HG02763 (cell line): ENCODE results near the gene HGF.

Source experiments
- ATAC-seq: cut with Tn5 transposase; IDR thresholded peaks from one replicate; pipeline ENCODE4 v1.9.1; 2021; ENCODE audit warnings: mild to moderate bottlenecking, moderate library complexity; ENCODE audit not compliant: unreplicated experiment

The HGF gene

DNA sequence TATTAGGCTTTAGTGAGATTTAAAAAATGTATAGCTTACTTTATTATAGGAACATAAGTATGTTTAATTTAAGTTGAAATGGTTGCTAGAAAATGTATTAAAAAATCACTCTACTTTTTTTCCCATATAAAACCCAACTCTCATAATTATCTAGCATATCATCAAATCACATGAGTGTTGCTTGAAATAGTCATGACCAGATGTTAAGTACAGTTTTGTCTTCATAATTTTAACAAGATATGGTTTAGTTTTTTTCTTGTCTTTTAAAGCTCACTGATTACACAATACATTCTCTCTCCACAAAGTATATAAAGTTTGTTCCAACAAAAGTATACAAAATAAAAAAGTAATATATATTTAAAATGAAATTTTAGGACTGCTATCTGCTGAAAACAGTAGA is 82.8 kb downstream of the HGF start:
- no peak for ATAC-seq

DNA sequence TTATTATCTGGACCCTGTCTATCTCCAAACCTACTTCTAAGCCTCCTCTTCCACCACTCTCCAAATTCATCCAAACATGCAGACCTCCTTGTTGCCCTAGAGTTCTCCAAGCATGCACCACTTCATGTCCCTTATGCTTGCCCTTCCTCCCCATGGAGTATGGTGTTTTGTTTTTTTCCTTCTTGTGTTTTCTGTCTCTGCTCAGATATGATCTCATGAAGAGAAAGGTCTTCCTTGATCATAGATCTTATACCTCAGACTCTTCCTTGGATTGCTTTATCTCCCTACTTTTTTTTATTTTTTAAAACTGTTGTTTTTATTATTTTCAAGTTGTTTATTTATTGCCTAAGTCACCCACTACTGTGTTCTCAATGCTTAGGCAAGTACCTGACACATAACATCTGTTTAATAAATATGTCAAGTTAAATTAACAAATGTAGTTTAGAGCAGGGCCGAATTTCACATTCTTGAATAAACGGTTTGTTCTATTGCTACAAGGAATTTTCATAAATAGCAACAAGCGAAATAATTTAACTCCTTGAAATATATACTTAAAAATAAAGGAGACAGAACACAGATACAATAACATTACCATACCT is 84.5 kb downstream of the HGF start:
- ATAC-seq, result no peak

DNA sequence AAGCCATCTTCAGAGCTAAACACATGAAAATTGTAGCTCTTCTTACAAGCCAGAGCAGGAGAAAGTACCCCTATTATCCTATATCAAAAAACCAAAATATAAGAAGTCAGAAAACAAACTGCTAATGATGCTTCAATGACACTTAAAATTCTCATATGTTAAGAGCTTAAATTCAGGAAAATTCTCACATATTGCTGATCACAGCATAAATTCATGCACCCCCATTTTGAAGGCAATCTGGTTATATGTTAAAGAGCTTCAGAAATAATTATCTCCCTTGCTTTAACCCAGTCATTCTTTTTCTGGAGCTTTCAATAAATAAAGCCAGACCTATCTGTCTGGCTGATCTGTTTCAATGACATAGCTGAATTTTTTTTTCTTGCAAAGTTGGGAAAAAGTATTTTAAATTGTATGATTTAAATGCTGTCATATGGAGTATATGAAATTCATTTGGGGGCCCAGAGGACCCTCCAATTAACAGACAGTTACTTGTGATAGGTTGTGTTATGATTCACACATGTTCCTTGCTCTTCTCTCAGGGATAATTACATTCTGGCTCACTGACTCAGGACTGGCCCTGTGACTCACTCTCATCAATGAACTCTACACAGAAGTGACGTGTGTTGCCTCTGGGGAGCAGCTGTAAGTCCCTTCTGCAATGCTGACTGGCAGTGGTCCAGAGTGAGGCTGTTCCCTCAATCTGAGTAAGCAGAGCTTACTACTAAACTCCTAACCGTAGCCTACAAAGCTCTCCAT is 85.2 kb downstream of the HGF start:
- peak; percentile 70 for ATAC-seq

DNA sequence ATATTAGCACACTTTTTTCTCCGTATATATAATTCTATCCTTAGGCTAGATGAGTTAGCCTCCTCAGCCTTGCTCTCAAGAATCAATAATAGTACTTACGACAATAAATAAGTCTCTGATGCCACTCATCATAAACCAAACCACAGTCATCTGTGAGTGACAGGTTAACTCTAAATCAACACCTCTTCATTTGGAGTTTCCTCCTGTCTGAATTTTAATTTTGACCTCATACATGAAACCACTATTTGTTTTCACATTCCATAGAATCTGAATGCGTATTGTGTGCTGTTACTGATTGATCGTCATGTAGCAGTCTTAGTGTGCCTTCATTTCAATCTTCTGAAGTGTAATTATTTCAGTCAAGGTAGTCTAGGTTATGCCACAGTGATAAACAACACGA is 85.8 kb downstream of the HGF start:
- no peak for ATAC-seq

DNA sequence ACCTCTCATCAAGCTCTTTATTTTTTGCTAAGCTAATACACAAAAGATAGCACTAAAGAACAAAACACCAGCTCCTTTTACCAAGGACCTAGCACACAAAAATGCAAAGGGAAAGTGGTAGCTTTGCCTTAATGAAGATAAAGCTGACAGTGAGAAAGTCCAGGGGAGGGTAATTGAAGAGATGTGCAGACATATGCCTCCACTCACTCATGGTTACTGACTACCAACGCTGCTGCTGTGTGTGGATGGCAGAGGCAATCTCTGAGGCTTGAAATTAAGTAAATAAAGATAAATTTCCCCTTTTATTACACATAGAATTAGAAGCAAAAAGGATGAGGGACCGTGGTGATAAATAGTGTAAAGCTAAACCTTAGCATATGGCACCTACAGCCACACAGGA is 87.0 kb downstream of the HGF start:
- no peak for ATAC-seq

DNA sequence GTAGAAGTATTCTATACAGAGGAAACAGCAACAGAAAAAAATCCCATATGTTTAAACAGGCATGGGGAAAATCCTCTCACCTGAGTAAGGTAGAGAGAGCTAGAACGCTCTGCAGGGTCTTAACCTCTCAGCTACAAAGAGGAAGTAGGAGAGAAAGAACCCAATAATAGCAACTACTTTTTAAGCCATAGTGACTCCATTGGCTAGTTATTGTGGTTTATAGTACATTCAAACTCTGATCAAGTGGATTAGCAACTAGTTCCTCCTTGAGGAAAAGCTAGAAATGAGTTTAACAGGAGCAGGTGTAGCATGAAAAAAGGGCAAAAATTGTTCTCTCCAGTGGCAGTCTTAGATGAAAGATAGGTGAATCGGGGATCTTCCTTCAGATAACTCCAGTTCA is 89.7 kb downstream of the HGF start:
- ATAC-seq, result no peak

DNA sequence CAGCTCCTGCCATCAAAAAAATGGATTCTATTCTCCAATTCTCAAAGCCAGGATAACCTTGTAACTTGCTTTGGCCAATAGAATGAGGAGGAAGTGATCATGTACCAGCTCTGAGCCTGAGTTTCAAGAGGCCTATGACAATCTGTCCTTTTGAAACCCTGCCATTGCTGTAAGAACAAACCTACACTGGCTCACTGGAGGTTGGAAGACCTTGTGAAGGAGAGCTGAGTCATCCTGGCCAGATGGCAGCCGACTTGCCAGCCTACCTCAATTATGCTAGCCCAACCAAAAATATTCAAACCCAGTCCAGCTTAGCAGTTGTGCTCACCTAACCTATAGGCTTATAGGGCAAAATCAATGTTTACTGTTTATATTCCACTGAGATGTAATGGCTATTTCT is 93.0 kb downstream of the HGF start:
- no peak for ATAC-seq

DNA sequence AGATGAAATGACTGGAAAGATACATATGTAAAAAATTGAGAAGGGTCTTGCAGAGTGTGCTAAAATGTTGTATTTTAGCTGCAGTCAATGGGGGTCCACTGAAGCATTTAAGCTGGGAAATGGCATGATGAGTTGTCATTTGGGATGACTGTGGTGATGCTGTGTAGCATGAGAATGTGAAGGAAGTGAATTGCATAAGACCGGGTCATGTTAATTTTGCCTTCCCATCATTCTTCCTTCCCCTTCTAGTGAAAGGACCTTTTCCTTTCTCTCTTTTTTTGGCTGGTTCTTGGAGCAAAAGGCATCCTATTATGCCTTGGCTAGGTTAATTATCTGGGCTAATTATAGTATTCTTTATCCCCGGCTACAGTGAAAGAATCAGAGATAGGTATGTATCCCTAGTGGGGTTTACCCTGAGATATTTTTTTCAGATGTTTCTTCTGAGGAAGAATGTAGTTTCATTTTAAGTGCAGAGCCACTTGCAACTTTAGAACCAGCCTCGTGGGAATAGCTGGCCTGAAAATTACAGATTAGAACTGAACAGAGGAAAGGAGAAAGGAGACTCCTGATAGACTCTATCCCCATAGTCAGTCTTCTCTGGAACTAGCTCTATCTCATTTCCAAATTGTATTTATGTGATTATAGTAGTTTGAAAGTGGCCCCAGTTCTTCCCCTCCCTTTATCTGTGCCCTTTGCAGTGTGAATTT is 93.6 kb downstream of the HGF start:
- no peak for ATAC-seq

DNA sequence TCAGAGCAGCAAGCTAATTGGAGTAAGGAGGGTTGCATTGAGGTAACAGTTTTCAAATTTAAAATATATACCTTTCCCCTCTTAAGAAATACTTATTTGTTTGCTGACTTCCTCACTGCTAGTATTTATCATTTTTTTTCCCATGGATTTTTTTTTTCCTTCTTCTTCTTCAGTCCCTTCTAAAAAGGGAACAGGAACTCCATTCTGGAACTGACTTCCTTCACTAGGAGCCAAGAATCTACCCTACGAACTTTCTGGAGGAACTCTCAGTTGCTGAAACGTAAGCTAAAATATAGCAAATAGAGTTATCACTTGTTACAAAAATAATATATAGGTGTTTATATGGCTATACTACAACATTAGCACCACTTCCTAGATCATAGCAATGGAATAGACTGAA is 95.4 kb downstream of the HGF start:
- no peak for ATAC-seq

DNA sequence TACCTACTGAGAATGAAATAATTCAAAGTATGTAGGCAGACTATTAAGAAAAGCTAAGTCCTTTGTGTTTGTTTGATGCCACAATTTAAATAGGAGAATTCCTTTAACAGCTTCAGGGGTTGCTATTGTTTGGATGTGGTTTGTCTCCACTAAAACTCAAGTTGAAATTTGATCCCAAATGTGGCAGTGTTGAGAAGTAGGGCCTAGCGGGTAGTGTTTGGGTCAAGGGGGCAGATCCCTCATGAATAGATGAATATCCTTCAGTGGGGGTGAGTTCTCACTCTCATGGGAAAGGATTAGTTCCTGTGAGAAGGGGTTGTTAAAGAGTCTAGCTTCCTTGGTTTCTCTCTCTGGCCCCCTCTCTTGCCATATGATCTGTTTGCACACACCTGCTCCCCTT is 97.0 kb downstream of the HGF start:
- ATAC-seq, result no peak

DNA sequence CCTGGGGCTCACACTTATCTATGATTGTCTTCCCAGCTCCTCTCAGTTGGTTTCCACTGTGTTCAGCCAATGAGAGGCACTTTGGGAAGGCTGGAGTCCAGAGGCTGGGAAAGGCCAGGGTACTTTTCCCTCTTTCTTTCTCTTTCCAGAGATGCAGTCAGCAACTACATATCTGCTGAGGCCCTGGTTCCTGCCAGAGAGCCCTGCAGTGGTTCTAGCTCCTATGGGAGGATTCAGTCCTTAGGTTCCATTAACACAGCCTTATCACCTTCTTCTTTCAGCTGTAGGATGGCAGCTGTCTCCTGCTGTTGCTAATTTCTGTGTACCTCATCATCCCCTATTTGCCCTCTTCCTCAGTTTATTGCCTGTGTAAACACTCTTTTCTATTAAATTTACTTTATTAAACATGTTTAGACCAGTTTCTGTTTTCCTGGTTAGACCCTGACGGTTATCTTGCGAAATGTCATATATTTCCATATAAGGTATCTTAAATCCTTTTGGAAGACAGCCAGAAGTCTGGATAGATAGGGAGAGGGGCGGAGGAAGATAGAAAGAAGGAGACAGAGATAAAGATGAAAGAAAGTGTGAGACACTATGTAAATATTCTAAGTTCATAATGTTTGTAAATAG is 100.3 kb downstream of the HGF start:
- ATAC-seq, result no peak

DNA sequence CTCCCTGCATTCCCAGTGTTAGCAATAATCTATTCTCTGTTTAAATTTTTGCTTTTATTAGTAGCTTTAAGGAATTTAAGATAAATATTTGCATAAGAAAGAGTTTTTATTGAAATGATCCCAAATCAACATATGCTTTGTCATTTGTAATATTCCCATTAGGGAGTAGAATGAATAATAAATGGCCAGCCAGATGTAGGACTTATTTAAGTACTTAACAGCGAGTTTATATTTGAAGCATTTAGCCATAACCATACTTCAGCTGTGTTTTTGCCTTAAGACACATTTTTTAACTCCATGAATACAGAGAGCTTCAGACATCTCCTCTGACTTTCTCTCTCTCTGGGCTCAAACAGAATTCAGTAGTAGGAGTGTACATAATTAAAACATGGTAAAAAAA is 103.6 kb downstream of the HGF start:
- no peak for ATAC-seq

DNA sequence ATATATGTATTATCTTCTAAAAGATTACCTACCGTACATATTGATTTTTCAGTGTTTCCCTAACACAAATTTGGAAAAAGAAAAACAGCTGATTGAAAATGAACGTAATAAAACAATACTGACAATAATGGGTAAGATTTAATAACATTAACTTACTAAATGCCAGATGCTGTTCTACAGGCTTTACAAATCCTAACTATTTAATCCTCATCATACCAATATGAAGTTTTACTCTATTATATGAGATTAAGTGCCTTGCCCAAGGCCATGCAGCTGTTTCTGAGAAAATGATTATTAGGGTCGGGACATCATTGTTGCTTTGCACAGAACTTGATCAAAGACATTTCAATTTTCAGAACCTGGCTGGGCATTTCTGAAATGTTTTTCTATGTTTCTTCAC is 104.6 kb downstream of the HGF start:
- ATAC-seq, result no peak

DNA sequence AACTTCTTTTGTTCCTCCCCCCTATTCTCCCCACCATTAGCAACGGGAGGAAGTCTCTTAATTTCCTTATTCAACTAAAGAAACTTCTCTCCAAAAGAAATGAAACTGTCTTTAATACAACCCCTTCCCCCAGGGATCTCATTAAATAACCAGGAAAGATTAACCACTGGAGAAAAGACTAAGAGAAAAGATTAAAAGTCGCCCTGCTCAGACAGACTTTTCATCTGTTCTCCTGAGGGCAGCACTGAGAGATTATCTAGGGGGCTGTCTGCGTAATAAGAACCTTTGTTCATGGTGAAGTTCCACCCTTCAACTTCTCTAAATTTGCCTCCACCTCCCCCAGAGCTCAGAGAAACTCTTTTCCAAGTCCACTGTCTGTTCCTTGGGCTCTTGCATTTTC is 105.5 kb downstream of the HGF start:
- no peak for ATAC-seq

DNA sequence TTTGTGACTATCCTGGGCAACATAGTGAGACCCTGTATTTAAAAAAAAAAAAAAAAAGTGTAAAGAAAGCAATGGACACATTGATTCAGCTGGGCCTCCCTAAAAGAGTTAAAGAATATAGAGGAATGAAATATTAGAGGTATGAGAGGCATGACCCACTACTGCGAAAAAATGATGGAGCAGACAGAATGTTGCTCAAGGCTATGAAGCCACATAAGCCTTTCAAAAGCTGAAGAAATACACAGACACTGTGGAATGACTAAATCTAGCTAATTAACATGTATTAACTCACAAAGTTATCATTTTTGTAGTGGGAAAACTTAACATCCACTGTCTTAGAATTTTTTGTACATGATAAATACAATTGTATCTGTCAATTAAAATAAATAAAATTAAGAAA is 107.3 kb downstream of the HGF start:
- no peak for ATAC-seq

DNA sequence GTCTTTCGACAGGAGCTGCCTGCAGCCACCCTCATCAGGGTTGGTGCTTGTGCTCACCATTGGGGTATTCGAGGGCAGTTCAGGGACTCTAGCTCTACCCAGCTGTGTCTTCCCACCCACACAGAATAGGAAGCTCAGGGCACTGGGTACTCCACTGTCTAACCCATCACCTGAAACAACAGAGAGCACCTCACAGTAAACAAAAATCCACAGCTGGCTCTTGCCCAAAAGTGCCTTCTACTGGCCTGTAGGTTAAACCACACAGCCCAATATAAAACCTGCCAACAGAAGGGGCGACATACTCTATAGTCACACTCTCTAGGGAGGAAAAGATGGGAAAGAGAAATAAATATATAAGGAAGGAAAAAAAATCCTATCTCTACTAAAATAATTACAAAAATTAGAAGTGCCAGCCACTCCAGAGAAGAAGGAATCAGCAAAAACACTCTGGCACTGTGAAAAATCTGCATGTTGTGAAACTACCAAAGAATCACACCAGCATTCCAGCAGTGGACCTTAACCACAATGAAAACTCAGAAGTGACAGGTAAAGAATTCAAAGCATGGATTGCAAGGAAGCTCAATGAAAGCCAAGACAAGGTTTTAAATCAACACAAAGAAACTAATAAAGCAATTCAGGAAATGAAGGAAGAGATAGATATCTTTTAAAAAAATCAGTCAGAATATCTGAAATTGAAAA is 110.0 kb downstream of the HGF start:
- ATAC-seq, result no peak

DNA sequence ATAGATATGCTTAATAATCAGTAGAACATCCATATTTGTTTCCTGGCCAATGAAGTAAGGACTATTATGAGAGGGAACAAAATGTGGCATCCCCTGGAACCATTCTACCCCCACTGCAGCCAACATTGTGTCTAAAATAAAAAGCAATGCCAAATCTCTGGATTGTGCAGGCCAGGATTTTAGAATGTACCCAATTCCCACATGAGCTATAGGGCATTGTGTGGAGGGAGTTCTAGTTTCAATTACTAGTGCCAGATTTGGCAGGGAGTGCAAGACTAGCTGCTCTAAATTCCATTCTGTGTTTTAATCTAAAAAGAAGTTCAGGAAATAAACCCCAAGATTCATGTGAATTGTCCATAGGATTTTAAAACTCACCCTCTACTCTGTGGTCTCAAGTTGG is 112.3 kb downstream of the HGF start:
- no peak for ATAC-seq

DNA sequence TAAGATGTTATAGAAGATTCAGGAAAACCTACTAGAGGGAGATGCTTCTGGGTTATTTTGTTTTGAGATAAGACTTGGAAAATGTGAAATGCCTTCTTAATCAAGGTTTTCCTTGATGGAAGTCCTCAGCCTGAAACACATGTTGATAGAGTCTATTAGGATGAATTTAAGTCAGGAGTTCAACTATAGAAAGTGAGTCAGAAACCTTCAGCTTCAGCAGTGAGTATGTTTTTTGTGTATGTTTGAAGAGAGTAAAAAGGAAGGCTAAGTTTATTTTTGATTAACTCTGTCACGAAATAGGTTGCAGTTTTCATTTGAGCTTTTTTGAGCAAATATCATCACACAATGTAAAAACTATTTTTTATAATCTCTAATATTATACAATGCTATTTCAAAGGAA is 114.6 kb downstream of the HGF start:
- ATAC-seq, result no peak

DNA sequence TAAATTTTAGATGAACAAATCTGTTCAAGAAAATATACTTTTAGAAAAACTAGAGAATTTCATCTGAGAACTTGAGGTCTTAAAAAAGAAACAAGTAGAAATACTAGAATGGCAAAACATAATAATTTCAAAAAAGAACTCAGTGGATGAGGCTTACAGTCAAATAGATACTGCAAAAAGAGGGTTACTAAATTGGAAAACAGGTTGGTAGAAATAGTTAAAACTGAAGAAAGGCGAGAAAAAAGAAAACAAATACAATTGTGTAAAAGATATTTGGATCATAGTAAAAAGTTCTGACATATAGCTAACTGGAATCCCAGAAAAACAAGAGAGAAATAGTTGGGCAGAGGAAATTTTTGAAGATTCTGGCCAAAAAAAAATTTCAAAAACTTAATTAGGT is 117.6 kb downstream of the HGF start:
- no peak for ATAC-seq
